Stimulated activated CD4-positive, alpha-beta T cell treated with anti-CD3 and anti-CD28 coated beads, Interleukin-4, amount 100 ng/mL, for 48 hours (primary cell): ENCODE measurements around the gene NUTM2E.
"Not testable (repeated sequence)": the region's sequence is repeated elsewhere in the genome, so short reads cannot be mapped to it uniquely, and the experiment has no call there.

Source experiments
- DNase-seq, 2 donors: peaks; one replicate each; pipeline ENCODE4 v3.0.0-alpha.2; 2020; ENCODE audit warnings: low read depth in 2 of 2

Gene NUTM2E

DNA sequence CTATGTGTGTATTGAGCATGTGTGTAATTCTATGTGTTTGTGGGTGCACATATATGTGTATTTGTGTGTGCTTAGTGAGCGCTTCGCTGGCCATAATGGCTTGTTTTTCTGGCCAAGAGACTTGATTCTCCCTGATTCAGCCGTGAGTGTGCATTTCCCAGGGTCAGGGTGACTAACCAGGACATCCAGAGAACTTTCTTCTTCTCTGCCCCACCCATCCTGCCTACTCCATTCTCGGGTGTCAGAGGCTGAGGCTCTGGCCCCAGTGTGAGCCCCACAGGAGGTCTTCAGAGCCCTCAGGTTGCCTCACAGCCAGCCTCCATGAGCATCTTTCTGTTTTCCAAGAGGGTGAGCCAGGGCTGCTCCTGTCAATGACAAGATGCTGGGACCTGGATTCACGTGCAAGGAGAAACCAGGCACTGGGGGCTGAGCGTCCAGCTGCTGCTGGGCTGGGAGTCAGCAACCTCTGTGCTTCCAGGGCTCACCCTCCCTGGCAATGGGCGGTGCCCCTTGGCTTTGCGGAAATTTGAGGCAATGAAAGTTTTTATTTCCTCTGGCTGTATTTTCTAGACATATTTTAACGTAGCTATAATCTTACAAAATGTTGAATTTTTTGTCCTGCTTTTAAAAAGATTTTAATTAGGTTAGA, 40.5 kb downstream of the NUTM2E start:
- not testable (repeated sequence) for DNase-seq

DNA sequence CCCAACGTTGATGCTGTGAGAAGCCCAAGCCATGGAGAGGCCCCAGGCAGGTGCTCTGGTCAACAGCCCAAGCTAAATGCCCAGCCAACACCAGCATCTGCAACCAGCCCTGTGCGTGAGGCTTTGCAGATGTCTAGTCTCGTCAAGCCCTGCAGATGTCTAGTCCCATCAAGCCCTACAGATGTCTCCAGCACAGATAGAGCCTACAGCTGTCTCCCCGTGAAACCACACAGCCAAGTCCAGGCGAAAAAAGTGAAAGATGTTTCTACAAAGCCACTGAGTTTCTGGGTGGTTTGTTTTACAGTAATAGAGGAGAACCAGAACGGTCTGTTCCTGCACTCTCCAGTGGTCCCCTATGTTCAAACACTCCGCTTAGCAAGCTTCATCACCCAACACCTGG, 41.5 kb downstream of the NUTM2E start:
- not testable (repeated sequence) for DNase-seq

DNA sequence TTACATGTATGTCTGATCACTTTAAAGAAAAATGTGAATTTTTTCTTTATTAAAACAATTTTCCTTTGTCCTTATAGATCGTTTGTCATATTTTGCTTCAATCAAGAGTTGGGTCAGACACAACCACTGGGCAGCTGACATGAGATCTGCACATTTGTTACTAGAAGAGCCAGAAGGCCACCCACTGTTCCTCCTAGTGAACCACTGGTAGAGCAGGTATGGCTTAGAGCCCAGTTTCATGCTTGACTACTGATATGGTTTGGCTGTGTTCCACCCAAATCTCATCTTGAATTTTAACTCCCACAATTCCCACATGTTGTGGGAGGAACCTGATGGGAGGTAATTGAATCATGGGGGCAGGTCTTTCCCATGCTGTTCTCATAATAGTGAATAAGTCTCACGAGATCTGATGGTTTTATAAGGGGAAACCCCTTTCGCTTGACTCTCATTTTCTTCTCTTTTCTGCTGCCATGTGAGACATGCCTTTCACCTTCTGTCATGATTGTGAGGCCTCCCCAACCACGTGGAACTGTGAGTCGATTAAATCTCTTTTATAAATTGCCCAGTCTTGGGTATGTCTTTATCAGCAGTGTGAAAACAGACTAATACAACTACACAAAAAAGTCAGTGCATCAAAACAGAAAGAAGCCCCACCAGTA, 43.0 kb downstream of the NUTM2E start:
- DNase-seq = not testable (repeated sequence)

DNA sequence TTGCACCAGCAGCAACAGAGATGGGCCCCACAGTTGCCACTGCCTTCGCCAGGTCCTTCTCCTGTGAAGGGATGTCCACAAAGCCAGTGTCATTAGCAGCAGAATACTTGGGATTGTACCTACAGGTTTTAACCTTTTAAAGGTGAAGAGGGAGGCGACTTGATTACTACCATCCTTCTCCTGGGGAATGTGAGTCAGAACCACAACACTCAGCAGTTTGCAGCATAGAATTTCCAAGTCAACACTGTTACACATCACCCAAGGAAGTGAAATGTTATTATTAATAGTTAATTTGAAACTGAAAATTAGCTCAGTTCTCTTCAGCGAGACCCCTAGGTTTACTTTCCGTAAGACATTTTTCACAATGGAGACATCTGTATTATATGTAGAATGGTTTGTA, 45.2 kb downstream of the NUTM2E start:
- DNase-seq = not testable (repeated sequence)
